ENCODE data around the gene ARCN1.
"Not testable (repeated sequence)": the region's sequence is repeated elsewhere in the genome, so short reads cannot be mapped to it uniquely, and the experiment has no call there.

The ARCN1 gene

DNA sequence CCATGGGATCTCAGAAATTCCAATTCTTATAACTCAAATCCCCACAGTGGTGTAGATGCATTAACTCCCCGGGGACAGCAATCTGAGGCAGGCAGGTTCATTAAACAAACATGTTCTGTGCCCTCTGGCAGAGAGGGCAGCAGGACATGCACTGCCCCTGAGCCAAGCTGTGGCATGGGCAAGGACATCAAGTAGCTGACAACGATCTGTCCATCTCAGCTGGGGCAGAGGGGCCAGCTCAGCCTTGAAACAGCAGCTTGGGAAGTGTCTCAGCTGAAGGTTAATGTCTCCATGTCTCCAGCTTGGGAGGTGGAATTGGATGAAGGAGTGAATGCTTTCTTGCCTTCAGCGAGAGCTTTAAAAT, 27.6 kb upstream of the ARCN1 start:
- no peak for DNase-seq (ENCODE audit: low spot score)

DNA sequence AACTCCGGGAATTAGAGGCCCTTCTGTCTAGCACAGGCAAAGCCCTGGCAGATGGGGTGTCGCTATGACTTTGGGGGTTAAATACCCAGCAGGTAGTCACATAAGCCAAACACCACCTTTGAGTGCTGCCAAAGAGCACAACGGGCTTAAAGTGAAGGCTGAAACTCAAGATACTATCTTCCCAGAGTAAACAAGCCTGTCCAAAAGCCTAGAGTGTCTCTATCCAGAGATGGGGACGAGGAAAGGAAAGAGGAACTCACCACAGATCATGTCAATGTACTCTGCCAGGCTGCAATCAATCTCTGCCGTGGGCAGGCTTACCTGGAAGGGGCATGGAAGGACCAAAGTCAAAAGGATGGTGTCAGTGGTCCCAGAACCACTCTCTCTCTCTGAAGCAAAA, 26.7 kb upstream of the ARCN1 start:
- no peak for DNase-seq (ENCODE audit: low spot score)

DNA sequence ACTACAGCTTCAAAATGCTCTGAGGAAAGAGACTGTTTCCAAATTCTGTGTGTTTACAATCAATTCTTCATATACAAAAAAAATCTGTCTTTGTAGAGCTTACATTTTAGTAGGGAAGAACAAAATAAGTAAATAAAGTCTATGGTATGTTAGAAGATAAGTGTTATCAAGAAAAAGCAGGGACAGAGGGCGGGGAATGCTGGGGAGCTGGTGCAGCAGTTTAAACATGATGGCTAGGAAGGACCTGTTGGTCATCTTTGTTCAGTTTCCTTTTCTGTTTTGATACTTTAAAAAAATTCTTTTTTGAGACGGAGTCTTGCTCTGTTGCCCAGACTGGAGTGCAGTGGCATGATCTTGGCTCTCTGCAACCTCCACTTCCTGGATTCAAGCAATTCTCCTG, 25.1 kb upstream of the ARCN1 start:
- DNase-seq (ENCODE audit: low spot score) = no peak

- no peak for DNase-seq (ENCODE audit: low spot score)
These were observed 19.9 kb upstream of the ARCN1 start for GRCh38 chr11:118552341-118552740.

- DNase-seq (ENCODE audit: low spot score) = no peak
These were observed 11.4 kb upstream of the ARCN1 start for GRCh38 chr11:118560806-118561205.

GRCh38 chr11:118565051-118565450, 7.2 kb upstream of the ARCN1 start:
- DNase-seq (ENCODE audit: low spot score) = peak; percentile 41

GRCh38 chr11:118569670-118570069, 2.5 kb upstream of the ARCN1 start:
- DNase-seq (ENCODE audit: low spot score) = no peak

GRCh38 chr11:118570787-118571186, 1.4 kb upstream of the ARCN1 start:
- DNase-seq (ENCODE audit: low spot score) = no peak

DNA sequence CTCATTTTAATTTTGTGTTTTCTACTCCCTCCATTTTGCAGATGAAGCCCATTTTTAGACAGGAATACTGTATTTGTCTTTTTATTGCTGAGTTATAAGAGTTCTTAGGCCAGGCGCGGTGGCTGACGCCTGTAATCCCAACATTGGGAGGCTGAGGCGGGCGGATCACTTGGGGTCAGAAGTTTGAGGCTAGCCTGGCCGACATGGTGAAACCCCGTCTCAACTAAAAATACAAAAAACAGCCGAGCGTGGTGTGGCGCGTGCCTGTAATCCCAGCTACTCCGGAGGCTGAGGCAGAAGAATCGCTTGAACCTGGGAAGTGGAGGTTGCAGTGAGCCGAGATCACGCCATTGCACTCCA, 528 bp upstream of the ARCN1 start:
- not testable (repeated sequence) for DNase-seq (ENCODE audit: low spot score)

- no peak for DNase-seq (ENCODE audit: low spot score)
These were observed 857 bp downstream of the ARCN1 start for GRCh38 chr11:118572981-118573550.

DNA sequence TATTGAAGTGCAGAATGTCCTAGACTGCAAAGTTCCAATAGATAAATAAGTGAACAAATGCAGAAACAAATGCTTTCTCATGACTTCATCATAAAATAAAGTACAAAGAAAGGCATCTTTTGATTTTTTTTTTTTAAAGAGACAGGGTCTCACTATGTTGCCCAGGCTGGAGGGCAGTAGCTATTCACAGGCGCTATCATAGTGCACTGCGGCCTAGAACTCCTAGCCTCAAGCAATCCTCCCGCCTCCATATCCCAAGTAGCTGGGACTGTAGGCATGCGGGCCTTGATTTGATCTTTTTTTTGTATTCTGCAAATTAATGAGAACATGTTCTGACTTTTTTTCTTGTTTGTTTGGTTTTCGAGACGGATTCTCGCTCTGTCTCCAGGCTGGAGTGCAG, 2.4 kb downstream of the ARCN1 start:
- no peak for DNase-seq (ENCODE audit: low spot score)

GRCh38 chr11:118577995-118578394, 5.8 kb downstream of the ARCN1 start:
- not testable (repeated sequence) for DNase-seq (ENCODE audit: low spot score)

- no peak for DNase-seq (ENCODE audit: low spot score)
These were observed 8.8 kb downstream of the ARCN1 start for GRCh38 chr11:118581057-118581456.

GRCh38 chr11:118587952-118588351, 15.7 kb downstream of the ARCN1 start:
- no peak for DNase-seq (ENCODE audit: low spot score)

- peak; percentile 56 for DNase-seq (ENCODE audit: low spot score)
These were observed 20.6 kb downstream of the ARCN1 start for GRCh38 chr11:118592616-118593367.

DNA sequence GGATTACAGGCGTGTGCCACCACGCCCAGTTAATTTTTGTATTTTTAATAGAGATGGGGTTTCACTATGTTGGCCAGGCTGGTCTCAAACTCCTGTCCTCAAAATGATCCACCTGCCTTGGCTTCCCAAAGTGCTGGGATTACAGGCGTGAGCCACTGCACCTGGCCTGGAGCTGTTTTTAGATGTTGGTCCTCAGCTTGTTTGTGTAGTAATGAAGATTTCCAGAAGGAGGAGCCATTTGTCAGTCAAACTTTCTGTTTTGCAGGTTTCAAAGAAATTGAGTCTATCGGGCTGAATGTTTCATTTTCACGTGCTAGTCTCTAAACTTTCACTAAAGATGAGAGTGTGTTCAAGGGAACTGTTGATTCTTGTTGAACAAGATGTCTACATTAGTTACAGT, 22.8 kb downstream of the ARCN1 start:
- not testable (repeated sequence) for DNase-seq (ENCODE audit: low spot score)

DNA sequence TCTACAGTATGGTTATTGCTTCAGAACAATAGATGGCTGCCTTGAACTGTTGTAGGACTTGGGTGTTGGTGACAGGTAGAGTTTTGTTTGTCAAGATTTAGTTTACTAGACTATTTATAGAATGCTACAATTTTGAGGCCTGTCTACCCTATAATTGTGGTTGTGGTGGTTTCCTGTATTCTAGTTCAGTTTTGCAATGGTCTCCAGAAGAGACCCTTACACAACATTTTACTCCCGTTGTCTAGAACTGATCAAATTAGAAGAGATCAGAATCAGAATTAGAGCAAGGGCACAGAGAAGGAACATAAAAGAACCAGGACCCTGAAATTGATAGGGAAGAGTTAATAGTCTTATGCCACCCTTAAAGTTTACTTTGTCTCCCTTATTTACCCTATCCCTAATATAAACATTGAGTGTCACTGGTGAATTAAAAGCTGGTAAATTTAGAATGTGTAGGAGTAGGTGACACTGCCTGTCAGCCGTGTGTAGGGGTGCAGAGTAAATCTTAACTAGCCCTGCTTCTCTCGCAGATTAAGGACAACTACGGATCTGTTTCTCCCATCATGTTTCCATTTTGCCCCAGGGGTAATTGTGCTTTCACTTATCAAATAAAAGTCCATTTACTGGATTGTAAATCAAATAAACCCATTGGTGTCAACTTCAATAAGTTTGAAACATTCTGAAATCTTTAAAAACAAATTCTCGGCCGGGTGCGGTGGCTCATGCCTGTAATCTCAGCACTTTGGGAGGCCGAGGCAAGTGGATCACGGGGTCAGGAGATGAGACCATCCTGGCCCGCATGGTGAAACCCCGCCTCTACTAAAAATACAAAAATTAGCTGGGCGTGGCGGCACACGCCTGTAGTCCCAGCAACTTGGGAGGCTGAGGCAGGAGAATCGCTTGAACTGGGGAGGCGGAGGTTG, 24.3 kb downstream of the ARCN1 start:
- DNase-seq (ENCODE audit: low spot score) = no peak

DNA sequence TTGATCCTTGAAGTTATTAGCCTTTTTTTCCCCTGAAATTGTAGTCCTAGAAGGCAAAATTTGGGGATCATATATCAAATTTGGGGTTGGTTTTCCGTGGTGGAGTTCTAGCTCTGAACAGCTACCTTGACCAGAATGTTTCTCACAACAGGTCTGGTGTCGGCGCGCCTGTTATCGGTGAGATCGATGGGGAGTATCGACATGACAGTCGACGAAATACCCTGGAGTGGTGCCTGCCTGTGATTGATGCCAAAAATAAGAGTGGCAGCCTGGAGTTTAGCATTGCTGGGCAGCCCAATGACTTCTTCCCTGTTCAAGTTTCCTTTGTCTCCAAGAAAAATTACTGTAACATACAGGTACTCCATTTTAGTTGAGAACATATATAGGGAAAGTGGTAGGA, 25.3 kb downstream of the ARCN1 start:
- no peak for DNase-seq (ENCODE audit: low spot score)

DNA sequence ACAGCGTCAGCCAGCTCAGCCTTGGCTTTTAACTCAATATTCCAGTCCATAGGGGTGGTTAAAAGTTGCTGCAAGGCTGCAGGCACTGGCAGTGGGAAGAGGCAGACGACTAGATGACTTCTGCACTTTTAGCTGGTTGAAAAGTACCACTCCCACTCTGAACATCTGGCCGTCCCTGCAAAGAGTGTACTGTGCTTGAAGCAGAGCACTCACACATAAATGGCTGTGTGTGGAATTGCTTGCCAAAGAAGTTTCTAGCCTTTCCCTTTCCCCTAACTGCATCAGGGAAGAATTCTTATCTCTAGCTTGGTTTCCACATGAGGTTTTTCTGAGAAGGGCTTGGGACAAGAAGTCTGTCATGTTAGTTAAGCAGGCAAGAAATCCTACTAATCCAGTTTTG, 30.1 kb downstream of the ARCN1 start:
- no peak for DNase-seq (ENCODE audit: low spot score)

- DNase-seq (ENCODE audit: low spot score) = not testable (repeated sequence)
These were observed 31.5 kb downstream of the ARCN1 start for GRCh38 chr11:118603709-118604108.

- DNase-seq (ENCODE audit: low spot score) = no peak
These were observed 32.4 kb downstream of the ARCN1 start for GRCh38 chr11:118604566-118604965.

DNA sequence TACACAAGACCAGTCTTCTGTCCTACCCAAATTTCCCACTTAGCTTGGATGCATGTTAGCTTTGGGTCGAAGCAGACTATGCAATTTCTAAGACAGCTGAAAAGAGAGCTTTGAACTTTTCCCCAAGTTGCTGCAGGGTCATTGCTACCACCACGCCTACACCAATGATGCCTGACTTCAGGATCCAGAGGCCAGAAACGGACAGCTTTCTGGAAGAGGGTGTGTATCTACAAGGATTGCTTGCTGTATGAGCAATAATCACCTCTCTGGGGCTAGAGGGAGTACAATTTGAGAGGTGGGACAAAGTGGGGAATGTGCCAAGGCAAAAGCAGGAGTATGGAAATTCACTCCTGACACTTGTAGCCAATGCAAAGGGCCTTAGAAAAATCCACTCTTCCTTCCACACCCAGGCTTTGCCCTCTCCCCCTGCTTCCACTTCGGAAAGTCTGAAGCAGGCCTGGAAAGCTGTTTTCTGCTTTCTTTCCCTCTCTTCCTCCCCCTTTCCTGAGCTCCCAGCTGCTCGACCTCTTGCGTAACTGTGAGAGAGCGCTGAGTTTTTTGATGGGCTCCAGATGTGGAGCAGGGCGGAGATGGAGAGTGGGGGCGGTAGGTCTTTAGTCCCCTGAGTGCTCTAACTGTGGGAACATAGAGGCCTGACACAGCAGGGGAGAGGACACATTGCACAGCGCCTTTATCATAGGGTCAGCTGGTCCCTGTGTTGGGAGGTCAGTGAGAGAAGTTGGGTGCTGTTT, 33.1 kb downstream of the ARCN1 start:
- DNase-seq (ENCODE audit: low spot score) = peak; percentile 68
